GM12875 (cell line): ENCODE data around the gene GNG11.

Experiments
- H3K4me3 ChIP-seq: one replicate; pipeline ENCODE4 v1.5.1; 2011; ENCODE audit warnings: low read depth, low read length, control low read depth
- TF ChIP-seq, protein P1 (sequence below): IDR thresholded peaks from 2 replicates; pipeline ENCODE4 v1.5.1; 2011; ENCODE audit warnings: low read depth, mild to moderate bottlenecking, control low read depth, inconsistent platforms, low read length, moderate library complexity, borderline replicate concordance; ENCODE audit not compliant: insufficient read depth

GNG11 gene

DNA sequence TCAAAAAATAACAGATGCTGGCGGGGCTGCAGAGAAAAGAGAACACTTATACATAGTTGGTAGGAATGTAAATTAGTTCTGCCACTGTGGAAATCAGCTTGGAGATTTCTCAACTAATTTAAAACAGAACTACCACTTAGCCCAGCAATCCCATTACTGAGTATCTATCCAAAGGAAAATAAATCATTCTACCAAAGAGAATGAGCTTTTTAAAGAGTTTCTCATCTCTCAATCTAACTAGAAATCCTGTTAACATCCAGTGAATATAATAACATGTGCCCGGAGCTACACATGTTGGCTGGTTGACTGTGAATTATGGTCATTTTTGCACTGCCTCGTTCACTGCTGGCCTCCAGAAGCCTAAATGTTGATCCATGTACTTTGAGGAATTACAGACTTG is 43.3 kb downstream of the GNG11 start:
- no peak overlapping the region for H3K4me3 ChIP-seq
- TF ChIP-seq, protein P1, sequence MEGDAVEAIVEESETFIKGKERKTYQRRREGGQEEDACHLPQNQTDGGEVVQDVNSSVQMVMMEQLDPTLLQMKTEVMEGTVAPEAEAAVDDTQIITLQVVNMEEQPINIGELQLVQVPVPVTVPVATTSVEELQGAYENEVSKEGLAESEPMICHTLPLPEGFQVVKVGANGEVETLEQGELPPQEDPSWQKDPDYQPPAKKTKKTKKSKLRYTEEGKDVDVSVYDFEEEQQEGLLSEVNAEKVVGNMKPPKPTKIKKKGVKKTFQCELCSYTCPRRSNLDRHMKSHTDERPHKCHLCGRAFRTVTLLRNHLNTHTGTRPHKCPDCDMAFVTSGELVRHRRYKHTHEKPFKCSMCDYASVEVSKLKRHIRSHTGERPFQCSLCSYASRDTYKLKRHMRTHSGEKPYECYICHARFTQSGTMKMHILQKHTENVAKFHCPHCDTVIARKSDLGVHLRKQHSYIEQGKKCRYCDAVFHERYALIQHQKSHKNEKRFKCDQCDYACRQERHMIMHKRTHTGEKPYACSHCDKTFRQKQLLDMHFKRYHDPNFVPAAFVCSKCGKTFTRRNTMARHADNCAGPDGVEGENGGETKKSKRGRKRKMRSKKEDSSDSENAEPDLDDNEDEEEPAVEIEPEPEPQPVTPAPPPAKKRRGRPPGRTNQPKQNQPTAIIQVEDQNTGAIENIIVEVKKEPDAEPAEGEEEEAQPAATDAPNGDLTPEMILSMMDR, result no peak

DNA sequence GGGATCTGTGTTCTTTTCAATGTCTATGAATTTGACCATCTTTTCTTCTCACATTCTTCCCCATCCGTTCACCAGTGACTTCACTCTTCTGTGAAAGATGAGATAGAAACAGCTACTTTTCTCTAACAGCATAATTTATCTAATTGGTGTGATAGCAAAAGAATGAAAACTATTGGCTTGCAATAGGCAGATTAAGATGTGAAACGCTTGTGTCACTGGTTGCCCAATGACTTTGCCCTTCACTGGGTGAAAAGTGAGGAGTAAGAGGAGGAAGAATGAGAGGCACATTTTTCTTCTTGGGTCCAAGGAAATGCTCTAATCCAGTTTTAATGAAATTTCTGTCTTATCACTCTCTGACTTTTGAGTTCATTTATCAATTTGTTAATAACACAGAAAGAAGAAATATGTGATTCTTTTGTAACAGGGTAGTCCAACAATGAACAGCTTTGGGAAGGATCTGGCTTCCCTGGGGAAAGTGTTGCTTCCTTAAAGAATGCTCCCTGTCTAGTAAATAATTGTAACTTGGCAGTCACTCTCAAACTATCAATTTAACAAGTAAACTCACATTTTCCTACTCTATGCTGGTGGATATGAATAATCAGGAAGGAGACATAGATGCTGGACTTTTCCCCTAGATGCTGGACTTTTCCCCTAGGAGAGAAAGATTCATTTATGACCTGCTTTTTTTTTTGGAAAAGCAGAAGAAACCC is 47.5 kb downstream of the GNG11 start:
- TF ChIP-seq, protein P1, result no peak
- no peak overlapping the region for H3K4me3 ChIP-seq

DNA sequence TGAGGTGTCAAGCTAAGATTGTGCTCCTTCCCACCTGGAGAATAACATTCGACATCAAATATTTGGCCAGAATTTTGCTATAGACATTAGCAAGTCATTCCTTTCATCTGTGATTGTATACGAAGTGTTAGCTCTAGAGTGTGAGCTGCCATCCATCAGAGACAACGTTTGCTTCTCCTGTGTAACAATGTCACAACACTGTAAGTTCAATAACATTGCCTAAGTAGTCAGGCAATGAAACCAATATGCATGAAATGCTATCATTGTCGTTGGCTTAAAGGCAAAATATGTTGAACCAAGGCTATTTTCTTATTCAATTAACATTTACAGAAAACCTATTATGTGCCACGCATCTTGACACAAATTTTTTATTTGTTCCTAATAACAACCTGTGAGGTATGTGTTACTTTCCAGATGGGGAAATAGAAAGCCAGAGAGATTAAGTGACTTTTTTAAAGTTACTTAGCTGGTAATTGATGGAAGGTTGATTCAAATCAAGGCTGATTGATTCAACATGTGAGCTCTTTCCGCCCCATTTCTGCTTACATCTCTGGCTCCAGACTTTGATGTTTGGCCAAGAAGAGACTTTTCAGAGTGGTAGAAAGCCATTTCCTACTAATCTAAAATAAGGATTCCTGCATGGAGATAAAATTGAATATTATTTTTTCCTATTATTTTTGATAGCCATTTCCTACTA is 50.6 kb downstream of the GNG11 start:
- TF ChIP-seq, protein P1, result no peak
- H3K4me3 ChIP-seq, result no peak overlapping the region

DNA sequence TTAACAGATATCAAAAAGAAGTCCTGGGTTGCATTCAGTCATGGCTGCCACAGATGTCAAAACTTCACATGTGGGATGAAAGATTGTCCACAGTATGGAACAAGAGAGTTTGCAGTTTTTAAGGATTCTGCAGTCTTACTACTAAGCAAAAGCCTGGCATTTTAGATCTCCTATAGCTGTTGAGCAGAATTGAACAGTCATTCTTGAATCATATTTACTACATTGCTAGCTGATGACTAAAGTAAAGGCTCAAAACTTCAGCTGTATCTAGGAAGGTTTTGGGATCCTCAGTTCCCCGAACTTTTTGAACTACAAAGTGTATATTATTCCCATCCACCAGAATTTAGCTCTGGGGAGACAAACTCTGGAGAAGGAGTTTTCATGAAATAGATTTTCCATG is 51.6 kb downstream of the GNG11 start:
- no peak overlapping the region for H3K4me3 ChIP-seq
- TF ChIP-seq, protein P1, result no peak

DNA sequence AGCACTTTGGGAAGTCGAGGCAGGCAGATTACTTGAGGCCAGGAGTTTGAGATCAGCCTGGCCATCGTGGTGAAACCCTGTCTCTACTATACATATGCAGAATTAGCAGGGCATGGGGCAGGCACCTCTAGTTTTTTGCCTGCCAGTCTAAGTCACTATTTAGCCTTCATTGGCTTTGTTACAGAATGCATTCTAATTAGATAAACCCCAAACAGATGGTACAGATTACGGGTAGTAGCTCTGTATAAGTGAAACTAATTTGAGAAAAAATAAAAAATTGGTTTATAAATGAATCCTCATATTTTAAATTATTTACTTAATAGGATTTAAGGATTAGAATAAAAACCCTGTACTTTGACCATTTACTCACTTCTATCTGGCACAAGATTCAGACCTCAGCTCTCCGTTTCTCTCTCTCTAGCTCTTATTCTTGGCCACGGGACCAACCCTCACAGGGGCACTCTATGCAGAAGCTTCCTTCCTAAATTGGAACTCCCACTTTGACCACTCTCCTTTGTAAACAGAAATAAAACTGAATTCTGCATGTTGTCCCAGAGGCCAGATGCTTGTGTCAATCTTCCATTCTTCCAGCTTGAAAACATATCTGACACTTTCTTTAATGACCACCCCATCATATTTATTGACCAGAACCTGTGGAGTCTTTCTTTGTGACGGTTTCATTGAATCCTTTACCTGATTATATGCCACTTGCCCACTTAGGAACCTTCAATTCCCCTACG is 55.8 kb downstream of the GNG11 start:
- TF ChIP-seq, protein P1, result no peak
- no peak overlapping the region for H3K4me3 ChIP-seq
